Sigmoid colon (tissue), 4 donors: ENCODE data around the gene LHFPL2.

Experiments
- EP300 ChIP-seq, 4 donors: sonication (generic); formaldehyde crosslinking; IDR thresholded peaks; one replicate each; pipeline ENCODE4 v1.6.1; 2017; ENCODE audit warnings: antibody characterized with exemption in 4 of 4
- POLR2A ChIP-seq, 2 donors: fragments of 450-650 bp; IDR thresholded peaks; one replicate each; pipeline ENCODE4 v1.6.1; 2016; ENCODE audit warnings: antibody characterized with exemption in 2 of 2, mild to moderate bottlenecking in 2 of 2, moderate library complexity in 2 of 2
- POLR2AphosphoS5 ChIP-seq, 4 donors: sonication (generic); formaldehyde crosslinking; IDR thresholded peaks; one replicate each; pipeline ENCODE4 v1.6.1; 2017; ENCODE audit warnings: antibody characterized with exemption in 4 of 4
- TF ChIP-seq, protein P1 (sequence below), 4 experiments: fragments of 450-650 bp in 3 of 4; fragments of 200-600 bp in 1 of 4; IDR thresholded peaks; one replicate each; pipeline ENCODE4 v1.5.1; 2016 to 2019; ENCODE audit warnings: antibody characterized with exemption in 4 of 4, mild to moderate bottlenecking in 3 of 4, moderate library complexity in 2 of 4

DNA sequence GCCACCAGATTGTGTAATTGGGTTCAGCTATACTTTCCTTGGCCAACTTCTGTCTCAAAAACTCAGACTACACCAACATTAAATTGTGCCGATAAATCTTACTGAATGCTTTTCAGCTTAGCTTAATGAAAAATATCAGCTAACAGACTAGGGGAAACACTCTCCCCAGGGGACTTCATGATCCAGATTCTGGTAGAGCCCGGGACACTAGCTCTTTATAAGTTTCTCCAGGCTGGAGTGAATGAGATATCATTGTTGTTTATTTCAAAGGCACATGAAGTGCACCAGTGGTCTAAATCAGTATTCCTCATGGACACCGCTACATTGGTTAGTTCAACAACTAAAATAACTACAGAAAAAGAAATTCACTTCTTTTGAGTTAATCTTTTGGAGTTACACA is 10.5 kb upstream of the LHFPL2 start:
- TF ChIP-seq, protein P1, sequence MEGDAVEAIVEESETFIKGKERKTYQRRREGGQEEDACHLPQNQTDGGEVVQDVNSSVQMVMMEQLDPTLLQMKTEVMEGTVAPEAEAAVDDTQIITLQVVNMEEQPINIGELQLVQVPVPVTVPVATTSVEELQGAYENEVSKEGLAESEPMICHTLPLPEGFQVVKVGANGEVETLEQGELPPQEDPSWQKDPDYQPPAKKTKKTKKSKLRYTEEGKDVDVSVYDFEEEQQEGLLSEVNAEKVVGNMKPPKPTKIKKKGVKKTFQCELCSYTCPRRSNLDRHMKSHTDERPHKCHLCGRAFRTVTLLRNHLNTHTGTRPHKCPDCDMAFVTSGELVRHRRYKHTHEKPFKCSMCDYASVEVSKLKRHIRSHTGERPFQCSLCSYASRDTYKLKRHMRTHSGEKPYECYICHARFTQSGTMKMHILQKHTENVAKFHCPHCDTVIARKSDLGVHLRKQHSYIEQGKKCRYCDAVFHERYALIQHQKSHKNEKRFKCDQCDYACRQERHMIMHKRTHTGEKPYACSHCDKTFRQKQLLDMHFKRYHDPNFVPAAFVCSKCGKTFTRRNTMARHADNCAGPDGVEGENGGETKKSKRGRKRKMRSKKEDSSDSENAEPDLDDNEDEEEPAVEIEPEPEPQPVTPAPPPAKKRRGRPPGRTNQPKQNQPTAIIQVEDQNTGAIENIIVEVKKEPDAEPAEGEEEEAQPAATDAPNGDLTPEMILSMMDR (IDR thresholded peaks at IDR 0.05): no peak
- no peak for TF ChIP-seq POLR2A (IDR thresholded peaks at IDR 0.05)
- TF ChIP-seq EP300 (IDR thresholded peaks at IDR 0.05): no peak
- TF ChIP-seq POLR2AphosphoS5 (IDR thresholded peaks at IDR 0.05): no peak
